ENCODE results near the gene PRG2. TPM values are rescaled to one million over a fixed set of nuclear protein-coding genes. Genes with fewer than 3 reads are reported as not detected.

Gene PRG2
- total RNA-seq, 1 experiment from 2014 or later, result not detected

- intact Hi-C loops (cut with micrococcal nuclease; ENCODE audit: unreplicated experiment) (loop anchor here (5.0 to 10.0 kb wide), 4 partner anchors 109 to 294 kb away; partner anchors contain the start of gene UBE2L6), in situ Hi-C loops (cut with HindIII; ENCODE audit: low pct_unique_long_range_greater_than_20kb, low sequenced_read_pairs) (no loop called here)
- Histone ChIP-seq H3K4me3 (ENCODE audit: low read depth in 2 of 2, low read length in 2 of 2) (no peak overlapping the region), H3K9me3 (ENCODE audit: control insufficient read depth, insufficient read depth, low read depth, low read length) (0 out of 2 replicates have a peak, but pooled peaks cover 3% of the 10 kb centered on the region), H3K36me3 (ENCODE audit: control insufficient read depth, insufficient read depth, low read length) (no peaks in the 10 kb centered on the region), H3K4me1 (ENCODE audit: control insufficient read depth, insufficient read depth, low read length) (no peaks in the 10 kb centered on the region), H3K27me3 (ENCODE audit: control insufficient read depth, insufficient read depth, low read length) (no peaks in the 10 kb centered on the region), H3K27ac (ENCODE audit: low read length) (no peak overlapping the region)
- TF ChIP-seq SIN3A (IDR thresholded peaks at IDR 0.05; ENCODE audit: borderline replicate concordance, insufficient read depth, low read depth, low read length) (no peak), POLR2AphosphoS5 (IDR thresholded peaks at IDR 0.05; ENCODE audit: low read depth, low read length) (no peak), TCF7L2 (IDR thresholded peaks at IDR 0.05; ENCODE audit: low read depth, low read length) (no peak)
- TF ChIP-seq, protein P1, sequence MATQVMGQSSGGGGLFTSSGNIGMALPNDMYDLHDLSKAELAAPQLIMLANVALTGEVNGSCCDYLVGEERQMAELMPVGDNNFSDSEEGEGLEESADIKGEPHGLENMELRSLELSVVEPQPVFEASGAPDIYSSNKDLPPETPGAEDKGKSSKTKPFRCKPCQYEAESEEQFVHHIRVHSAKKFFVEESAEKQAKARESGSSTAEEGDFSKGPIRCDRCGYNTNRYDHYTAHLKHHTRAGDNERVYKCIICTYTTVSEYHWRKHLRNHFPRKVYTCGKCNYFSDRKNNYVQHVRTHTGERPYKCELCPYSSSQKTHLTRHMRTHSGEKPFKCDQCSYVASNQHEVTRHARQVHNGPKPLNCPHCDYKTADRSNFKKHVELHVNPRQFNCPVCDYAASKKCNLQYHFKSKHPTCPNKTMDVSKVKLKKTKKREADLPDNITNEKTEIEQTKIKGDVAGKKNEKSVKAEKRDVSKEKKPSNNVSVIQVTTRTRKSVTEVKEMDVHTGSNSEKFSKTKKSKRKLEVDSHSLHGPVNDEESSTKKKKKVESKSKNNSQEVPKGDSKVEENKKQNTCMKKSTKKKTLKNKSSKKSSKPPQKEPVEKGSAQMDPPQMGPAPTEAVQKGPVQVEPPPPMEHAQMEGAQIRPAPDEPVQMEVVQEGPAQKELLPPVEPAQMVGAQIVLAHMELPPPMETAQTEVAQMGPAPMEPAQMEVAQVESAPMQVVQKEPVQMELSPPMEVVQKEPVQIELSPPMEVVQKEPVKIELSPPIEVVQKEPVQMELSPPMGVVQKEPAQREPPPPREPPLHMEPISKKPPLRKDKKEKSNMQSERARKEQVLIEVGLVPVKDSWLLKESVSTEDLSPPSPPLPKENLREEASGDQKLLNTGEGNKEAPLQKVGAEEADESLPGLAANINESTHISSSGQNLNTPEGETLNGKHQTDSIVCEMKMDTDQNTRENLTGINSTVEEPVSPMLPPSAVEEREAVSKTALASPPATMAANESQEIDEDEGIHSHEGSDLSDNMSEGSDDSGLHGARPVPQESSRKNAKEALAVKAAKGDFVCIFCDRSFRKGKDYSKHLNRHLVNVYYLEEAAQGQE (IDR thresholded peaks at IDR 0.05; ENCODE audit: insufficient read depth in 1 of 2, low read depth in 2 of 2, low read length in 1 of 2), result no peak
- TF ChIP-seq, protein P2, sequence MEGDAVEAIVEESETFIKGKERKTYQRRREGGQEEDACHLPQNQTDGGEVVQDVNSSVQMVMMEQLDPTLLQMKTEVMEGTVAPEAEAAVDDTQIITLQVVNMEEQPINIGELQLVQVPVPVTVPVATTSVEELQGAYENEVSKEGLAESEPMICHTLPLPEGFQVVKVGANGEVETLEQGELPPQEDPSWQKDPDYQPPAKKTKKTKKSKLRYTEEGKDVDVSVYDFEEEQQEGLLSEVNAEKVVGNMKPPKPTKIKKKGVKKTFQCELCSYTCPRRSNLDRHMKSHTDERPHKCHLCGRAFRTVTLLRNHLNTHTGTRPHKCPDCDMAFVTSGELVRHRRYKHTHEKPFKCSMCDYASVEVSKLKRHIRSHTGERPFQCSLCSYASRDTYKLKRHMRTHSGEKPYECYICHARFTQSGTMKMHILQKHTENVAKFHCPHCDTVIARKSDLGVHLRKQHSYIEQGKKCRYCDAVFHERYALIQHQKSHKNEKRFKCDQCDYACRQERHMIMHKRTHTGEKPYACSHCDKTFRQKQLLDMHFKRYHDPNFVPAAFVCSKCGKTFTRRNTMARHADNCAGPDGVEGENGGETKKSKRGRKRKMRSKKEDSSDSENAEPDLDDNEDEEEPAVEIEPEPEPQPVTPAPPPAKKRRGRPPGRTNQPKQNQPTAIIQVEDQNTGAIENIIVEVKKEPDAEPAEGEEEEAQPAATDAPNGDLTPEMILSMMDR (IDR thresholded peaks at IDR 0.05), result no peak
- ATAC-seq (no peak), DNase-seq (ENCODE audit: low read depth, low spot score) (no peak)
- ChIA-PET POLR2A (no interaction called here), CTCF (no interaction called here)
- BruUV-seq (replicated peaks), result no TSS peak
Measured at GRCh38 chr11:57348052-57348451, 42.4 kb downstream of the PRG2 start.

DNA sequence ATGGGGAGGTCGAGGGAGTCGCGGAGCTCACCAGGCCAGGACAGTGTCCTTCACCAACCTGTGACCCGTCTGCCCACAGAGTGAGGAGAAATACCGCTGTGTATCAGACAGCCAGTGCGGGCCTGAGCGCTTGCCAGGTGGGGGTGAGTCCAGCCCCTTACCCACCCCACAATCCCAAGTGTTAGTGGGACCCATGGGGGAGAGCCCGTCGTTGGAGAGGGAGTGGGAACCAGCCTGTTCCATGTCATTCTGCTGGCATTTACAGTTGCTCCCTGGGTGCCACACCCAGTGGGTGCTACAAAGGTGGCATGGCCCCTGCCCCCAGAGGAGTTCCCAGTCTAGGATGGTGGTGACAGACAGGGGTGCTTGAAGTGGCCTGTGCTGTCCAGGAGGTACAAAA is 43.1 kb downstream of the PRG2 start:
- BruUV-seq (replicated peaks), result no TSS peak
- ChIA-PET POLR2A (no interaction called here), CTCF (no interaction called here)
- TF ChIP-seq, protein P1 (IDR thresholded peaks at IDR 0.05; ENCODE audit: insufficient read depth in 1 of 2, low read depth in 2 of 2, low read length in 1 of 2), result no peak
- no peak for TF ChIP-seq SIN3A (IDR thresholded peaks at IDR 0.05; ENCODE audit: borderline replicate concordance, insufficient read depth, low read depth, low read length)
- no peak for TF ChIP-seq POLR2AphosphoS5 (IDR thresholded peaks at IDR 0.05; ENCODE audit: low read depth, low read length)
- TF ChIP-seq, protein P2 (IDR thresholded peaks at IDR 0.05), result no peak
- no peak for TF ChIP-seq TCF7L2 (IDR thresholded peaks at IDR 0.05; ENCODE audit: low read depth, low read length)
- H3K4me3 ChIP-seq (ENCODE audit: low read depth in 2 of 2, low read length in 2 of 2), result no peak overlapping the region
- H3K4me1 ChIP-seq (ENCODE audit: control insufficient read depth, insufficient read depth, low read length), result no peaks in the 10 kb centered on the region
- intact Hi-C loops (cut with micrococcal nuclease; ENCODE audit: unreplicated experiment) (loop anchor here (5.0 to 10.0 kb wide), 4 partner anchors 110 to 295 kb away; partner anchors contain the start of gene UBE2L6), in situ Hi-C loops (cut with HindIII; ENCODE audit: low pct_unique_long_range_greater_than_20kb, low sequenced_read_pairs) (no loop called here)
- no peaks in the 10 kb centered on the region for H3K36me3 ChIP-seq (ENCODE audit: control insufficient read depth, insufficient read depth, low read length)
- no peaks in the 10 kb centered on the region for H3K27me3 ChIP-seq (ENCODE audit: control insufficient read depth, insufficient read depth, low read length)
- H3K27ac ChIP-seq (ENCODE audit: low read length), result no peak overlapping the region
- no peak for DNase-seq (ENCODE audit: low read depth, low spot score)
- 0 out of 2 replicates have a peak, but pooled peaks cover 3% of the 10 kb centered on the region for H3K9me3 ChIP-seq (ENCODE audit: control insufficient read depth, insufficient read depth, low read depth, low read length)
- no peak for ATAC-seq

Data from Panc1 (cell line).